ENCODE measurements around the gene EMILIN2. TPM values are rescaled to one million over a fixed set of nuclear protein-coding genes. Genes with fewer than 3 reads are reported as not detected.

Gene EMILIN2
- total RNA-seq, 2 donors from 2014 or later = 21.0 to 32.4 TPM

DNA sequence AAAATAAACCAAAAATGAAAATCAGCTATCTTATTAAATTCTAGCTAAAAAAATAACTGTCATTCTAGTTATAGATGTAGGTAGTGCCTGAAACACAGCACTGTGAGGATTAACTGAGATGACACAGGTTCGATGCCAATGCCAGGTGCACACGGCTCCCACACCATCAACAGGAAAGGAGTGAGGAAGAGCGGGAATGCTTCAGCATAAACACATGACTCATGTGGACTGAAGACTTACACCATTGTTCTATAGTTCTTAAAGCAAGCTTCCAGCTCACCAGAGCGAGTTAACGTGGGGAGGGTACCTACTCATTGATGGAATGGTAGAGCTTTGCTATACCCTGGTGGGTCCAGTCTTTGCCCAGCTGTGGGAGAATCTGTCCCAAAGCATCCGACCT lies 76.7 kb downstream of the EMILIN2 start:
- intact Hi-C loops (cut with DNase I) = no loop called here
- DNase-seq (ENCODE audit: low spot score) = no peak

- DNase-seq (ENCODE audit: low spot score) = peak; percentile 76
- intact Hi-C loops (cut with DNase I) = no loop called here
These were observed 78.1 kb downstream of the EMILIN2 start for GRCh38 chr18:2924920-2925319.

GRCh38 chr18:2926528-2926927 lies 79.7 kb downstream of the EMILIN2 start:
- DNase-seq (ENCODE audit: low spot score) = peak; percentile 58
- intact Hi-C loops (cut with DNase I) = no loop called here

DNA sequence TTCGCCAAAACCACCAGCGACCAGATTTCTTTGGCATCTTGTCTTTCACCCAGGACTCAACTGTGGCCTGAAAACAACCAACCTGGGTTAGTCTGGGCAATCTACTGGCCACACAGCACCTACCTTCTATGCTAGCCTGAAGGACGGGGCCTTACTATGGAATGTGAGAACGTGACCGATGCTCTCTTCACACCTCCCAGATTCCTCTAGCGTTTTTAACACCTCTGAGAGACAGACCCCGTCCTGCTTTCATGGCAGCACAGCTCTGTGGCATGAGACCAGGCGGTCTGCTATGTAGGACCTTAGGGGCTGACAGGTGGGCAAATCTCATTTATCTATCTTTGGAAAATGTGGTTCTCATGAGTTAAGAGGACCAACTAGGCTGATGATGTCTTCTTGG lies 80.9 kb downstream of the EMILIN2 start:
- intact Hi-C loops (cut with DNase I) = no loop called here
- DNase-seq (ENCODE audit: low spot score) = no peak

GRCh38 chr18:2932247-2933181 lies 85.7 kb downstream of the EMILIN2 start:
- intact Hi-C loops (cut with DNase I) = loop anchor here (5.0 to 10.0 kb wide), 3 partner anchors 130 to 195 kb away; no protein-coding TSS in a partner anchor
- peak; percentile 45 for DNase-seq (ENCODE audit: low spot score)

- no peak for DNase-seq (ENCODE audit: low spot score)
- intact Hi-C loops (cut with DNase I) = loop anchor here (5.0 to 10.0 kb wide), 3 partner anchors 128 to 193 kb away; no protein-coding TSS in a partner anchor
These were observed 87.2 kb downstream of the EMILIN2 start for GRCh38 chr18:2933995-2934394.

DNA sequence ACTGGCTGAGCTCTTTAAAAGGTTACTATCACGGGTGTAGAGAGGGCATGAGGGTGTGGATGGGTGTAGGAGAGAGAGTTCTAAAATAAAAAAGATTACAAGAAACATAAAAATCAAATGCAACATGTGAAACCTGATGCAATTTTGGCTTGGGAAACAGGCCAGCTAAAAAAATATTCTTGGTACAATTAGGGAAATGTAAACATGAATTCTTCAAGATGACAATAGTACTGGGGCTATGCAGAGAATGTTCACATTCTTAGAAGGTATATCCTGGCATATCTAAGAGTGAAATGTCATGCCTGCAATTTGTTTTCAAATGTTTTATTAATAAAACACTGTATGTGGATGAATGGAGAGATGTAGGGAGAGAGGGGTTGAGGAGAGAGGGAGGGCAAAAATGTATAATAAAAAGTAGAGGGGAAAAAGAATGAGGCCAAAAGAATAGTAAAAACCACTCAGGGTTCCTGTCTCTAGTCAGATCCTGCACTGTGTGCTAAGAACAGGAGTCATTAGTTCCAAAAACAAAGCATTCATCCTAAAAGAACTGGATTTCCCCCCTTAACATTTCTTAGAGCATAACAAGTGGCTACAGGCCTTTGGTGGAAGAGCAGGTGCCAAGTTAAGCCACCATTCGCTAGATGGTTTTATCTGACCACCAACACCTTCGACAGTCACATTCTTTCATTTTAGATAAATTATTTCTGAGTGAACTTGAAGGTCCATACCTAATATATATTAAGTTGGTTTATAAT lies 88.8 kb downstream of the EMILIN2 start:
- no peak for DNase-seq (ENCODE audit: low spot score)
- intact Hi-C loops (cut with DNase I) = loop anchor here in 1 of 2 donors (10.0 kb wide), 1 partner anchor 129 kb away; no protein-coding TSS in a partner anchor

DNA sequence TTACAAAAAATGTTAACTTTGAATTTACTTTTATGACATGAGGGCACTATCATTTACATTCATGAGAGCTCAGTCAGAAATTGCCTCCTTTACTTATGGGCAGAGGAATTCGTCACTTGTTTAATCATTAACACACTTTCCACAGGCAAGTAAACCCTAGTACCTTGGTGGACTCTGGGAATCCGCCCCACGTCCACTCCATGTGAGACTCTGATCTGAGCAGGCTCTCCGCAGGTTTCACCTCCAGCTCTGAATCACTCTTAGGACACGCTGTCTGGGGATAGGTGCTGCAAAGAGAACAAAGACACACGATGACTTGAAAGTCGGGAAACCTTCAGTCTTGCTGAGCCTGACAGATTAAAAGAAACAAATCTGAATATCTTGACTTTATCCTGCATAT lies 92.5 kb downstream of the EMILIN2 start:
- no peak for DNase-seq (ENCODE audit: low spot score)
- intact Hi-C loops (cut with DNase I) = loop anchor here in 1 of 2 donors (10.0 kb wide), 1 partner anchor 125 kb away; no protein-coding TSS in a partner anchor

GRCh38 chr18:2948038-2948437 lies 101.2 kb downstream of the EMILIN2 start:
- no peak for DNase-seq (ENCODE audit: low spot score)
- intact Hi-C loops (cut with DNase I) = loop anchor here in 1 of 2 donors (5.0 kb wide), 1 partner anchor 34 kb away; no protein-coding TSS in a partner anchor

- intact Hi-C loops (cut with DNase I) = loop anchor here in 1 of 2 donors (10.0 kb wide), 1 partner anchor 292 kb away; the partner anchor contains the start of gene MYL12A
These were observed 105.8 kb downstream of the EMILIN2 start for GRCh38 chr18:2952605-2953004.

GRCh38 chr18:2953935-2954653 lies 107.3 kb downstream of the EMILIN2 start:
- no peak for DNase-seq (ENCODE audit: low spot score)
- intact Hi-C loops (cut with DNase I) = loop anchor here in 1 of 2 donors (10.0 kb wide), 1 partner anchor 291 kb away; the partner anchor contains the start of gene MYL12A

More at GRCh38 chr18:2952605-2953004, 105.8 kb downstream of the EMILIN2 start:
- DNase-seq (ENCODE audit: low spot score) = no peak

DNA sequence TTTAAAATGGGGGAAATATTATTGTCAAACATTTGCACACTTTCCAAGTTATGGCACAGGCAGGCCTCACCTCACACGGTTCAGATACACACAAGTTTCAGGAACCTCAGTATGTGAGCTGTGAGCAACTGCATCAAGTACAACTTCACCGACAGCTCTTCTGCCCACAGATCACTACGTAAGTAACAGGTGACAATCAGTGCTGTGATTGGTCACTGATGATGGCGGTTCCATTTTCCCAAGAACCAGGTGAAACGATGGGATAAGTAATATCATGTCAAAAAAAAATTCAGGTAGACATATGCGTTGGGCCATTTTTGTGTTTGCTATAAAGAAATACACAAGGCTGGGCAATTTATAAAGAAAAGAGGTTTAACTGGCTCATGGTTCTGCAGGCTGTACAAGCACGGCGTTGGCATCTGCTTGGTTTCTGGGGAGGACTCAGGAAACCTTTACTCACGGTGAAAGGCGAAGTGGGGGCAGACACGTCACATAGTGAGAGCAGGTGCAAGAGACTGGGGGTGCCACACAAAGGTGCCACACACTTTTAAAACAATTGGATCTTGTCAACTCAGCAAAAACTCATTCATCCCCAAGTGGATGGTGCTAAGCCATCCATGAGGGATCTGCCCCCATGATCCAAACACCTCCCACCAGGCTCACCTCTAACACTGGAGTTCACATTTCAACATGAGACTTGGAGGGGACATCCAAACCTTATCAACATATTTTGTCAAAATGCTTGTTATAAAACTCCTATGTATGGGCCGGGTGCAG lies 108.3 kb downstream of the EMILIN2 start:
- intact Hi-C loops (cut with DNase I) = loop anchor here in 1 of 2 donors (10.0 kb wide), 1 partner anchor 290 kb away; the partner anchor contains the start of gene MYL12A
- DNase-seq (ENCODE audit: low spot score) = no peak

GRCh38 chr18:2956056-2956455 lies 109.2 kb downstream of the EMILIN2 start:
- intact Hi-C loops (cut with DNase I) = loop anchor here in 1 of 2 donors (10.0 kb wide), 1 partner anchor 289 kb away; the partner anchor contains the start of gene MYL12A
- no peak for DNase-seq (ENCODE audit: low spot score)

GRCh38 chr18:2958819-2959298 lies 112.1 kb downstream of the EMILIN2 start:
- no peak for DNase-seq (ENCODE audit: low spot score)
- intact Hi-C loops (cut with DNase I) = loop anchor here in 1 of 2 donors (10.0 kb wide), 1 partner anchor 286 kb away; the partner anchor contains the start of gene MYL12A

GRCh38 chr18:2959341-2959740 lies 112.5 kb downstream of the EMILIN2 start:
- no peak for DNase-seq (ENCODE audit: low spot score)
- intact Hi-C loops (cut with DNase I) = loop anchor here in 1 of 2 donors (10.0 kb wide), 1 partner anchor 285 kb away; the partner anchor contains the start of gene MYL12A

DNA sequence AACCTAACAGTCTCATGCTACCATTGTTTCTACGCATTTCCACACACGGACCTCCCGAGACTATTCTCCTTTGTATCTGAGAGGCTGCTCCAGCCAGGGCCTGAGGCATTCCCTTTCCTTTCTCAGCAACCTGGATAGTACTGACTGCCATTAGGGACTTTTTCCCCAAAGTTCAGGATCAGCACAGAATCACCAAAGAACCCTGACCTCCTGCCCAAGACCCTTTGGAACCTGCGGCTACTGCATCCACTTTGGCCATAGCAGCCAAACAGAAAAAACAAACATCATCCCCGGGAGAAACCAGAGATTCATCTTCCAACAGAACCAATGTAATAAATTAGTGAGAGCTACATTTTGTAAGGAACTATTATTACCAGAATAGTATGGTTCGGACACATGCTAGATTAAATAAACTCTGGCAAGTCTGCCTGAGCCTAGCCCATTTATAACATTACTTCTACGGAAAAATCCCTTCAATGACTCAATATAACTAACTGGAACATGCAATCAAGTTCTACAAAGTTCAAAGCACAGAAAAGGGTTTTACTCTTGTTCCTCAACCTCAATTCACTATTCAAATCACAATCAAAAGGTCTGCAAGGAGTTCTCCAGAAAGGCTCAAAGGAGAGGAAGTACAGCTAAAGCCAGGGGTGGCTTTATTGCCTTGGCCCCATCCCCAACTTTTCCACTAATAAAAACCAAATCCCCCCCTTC lies 114.3 kb downstream of the EMILIN2 start:
- no peak for DNase-seq (ENCODE audit: low spot score)
- intact Hi-C loops (cut with DNase I) = no loop called here

DNA sequence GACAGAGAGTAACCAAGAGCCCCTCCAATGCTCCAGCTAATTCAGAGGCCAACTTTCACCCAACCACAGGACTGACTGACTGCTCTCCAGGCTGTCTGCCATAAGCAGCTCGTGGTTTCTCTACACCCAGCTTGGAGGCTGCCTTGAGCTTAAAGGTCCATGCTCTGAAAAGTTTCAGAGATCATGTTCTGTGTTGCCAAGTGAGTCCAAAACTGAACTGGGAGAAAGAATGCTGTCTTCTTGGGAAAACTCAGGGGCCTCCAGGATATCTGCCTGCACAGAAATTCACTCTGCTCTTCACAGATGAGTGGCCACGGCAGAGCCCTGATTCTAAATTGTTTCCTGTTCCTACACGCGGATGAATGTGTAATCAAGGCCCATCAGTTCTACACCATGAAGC lies 115.0 kb downstream of the EMILIN2 start:
- intact Hi-C loops (cut with DNase I) = no loop called here
- DNase-seq (ENCODE audit: low spot score) = no peak
